IMR-90 (cell line): ENCODE measurements around the gene SCGB3A2. TPM values are rescaled to one million over a fixed set of nuclear protein-coding genes. Genes with fewer than 3 reads are reported as not detected.
A peak's percentile ranks its signal among the peaks of the same experiment; 100 is the strongest.

Experiments used
- ATAC-seq: fragments of 200-7000 bp; cut with Tn5 transposase; 2 replicates; pipeline ENCODE4 v1.9.1; 2020; ENCODE audit warnings: low read depth, mild to moderate bottlenecking, moderate library complexity
- BruUV-seq: library from RNA; stranded (reverse); fragments of 400-500 nt; replicated peaks from 2 replicates; lab custom pipeline; 2021; lab: Mats Ljungman, UMichigan
- CTCF ChIA-PET: fragments of 300-600 bp; formaldehyde crosslinking; extraction: SDS; loops from one replicate; lab custom pipeline; 2021; ENCODE audit warnings: antibody characterized with exemption; lab: Yijun Ruan, JAX
- POLR2A ChIA-PET: fragments of 300-600 bp; sonication (Branson Sonifier 250); formaldehyde crosslinking; loops from one replicate; lab custom pipeline; 2022; ENCODE audit warnings: antibody characterized with exemption; ENCODE audit not compliant: unreplicated experiment; lab: Charles Lee
- DNase-seq: peaks from one replicate; pipeline ENCODE4 v3.0.0; 2013
- H2AFZ ChIP-seq: replicated peaks from 2 replicates; pipeline ENCODE3; 2013; ENCODE audit warnings: low read length, mild to moderate bottlenecking; ENCODE audit not compliant: poor library complexity
- H2AK5ac ChIP-seq: 2 replicates; pipeline ENCODE4 v1.6.1; 2013; ENCODE audit warnings: low read depth, low read length, inconsistent platforms
- H2AK9ac ChIP-seq: replicated peaks from 2 replicates; pipeline ENCODE3; 2013; ENCODE audit warnings: mild to moderate bottlenecking, low read depth, low read length, moderate library complexity; ENCODE audit not compliant: poor library complexity
- H2BK120ac ChIP-seq: 2 replicates; pipeline ENCODE4 v1.6.1; 2013; ENCODE audit warnings: low read depth, low read length, inconsistent platforms
- H2BK15ac ChIP-seq: 3 replicates; pipeline ENCODE4 v1.6.1; 2013; ENCODE audit warnings: low read depth, low read length, inconsistent platforms
- H2BK20ac ChIP-seq: 2 replicates; pipeline ENCODE4 v1.6.1; 2013; ENCODE audit warnings: low read depth, mild to moderate bottlenecking, inconsistent platforms, low read length, moderate library complexity
- H2BK5ac ChIP-seq: 2 replicates; pipeline ENCODE4 v1.6.1; 2013; ENCODE audit warnings: mild to moderate bottlenecking, low read depth, low read length, inconsistent platforms; ENCODE audit not compliant: poor library complexity, severe bottlenecking
- H3K14ac ChIP-seq: replicated peaks from 2 replicates; pipeline ENCODE4 v1.6.1; 2013; ENCODE audit warnings: low read depth, low read length, inconsistent platforms
- H3K18ac ChIP-seq: 2 replicates; pipeline ENCODE4 v1.6.1; 2013; ENCODE audit warnings: low read depth, low read length, control low read depth
- H3K23ac ChIP-seq: 2 replicates; pipeline ENCODE4 v1.6.1; 2013; ENCODE audit warnings: low read depth, low read length, inconsistent platforms
- H3K27ac ChIP-seq: 2 replicates; pipeline ENCODE4 v1.5.1; 2013; ENCODE audit warnings: mild to moderate bottlenecking, control low read depth, low read length; ENCODE audit not compliant: insufficient read depth
- H3K27me3 ChIP-seq: 2 replicates; pipeline ENCODE4 v1.6.1; 2013; ENCODE audit warnings: low read length; ENCODE audit not compliant: control insufficient read depth, insufficient read depth
- H3K36me3 ChIP-seq: 2 replicates; pipeline ENCODE4 v1.6.1; 2013; ENCODE audit warnings: low read length, mixed read lengths; ENCODE audit not compliant: control insufficient read depth, insufficient read depth
- H3K4ac ChIP-seq: 2 replicates; pipeline ENCODE4 v1.6.1; 2013; ENCODE audit warnings: low read depth, low read length, inconsistent platforms
- H3K4me1 ChIP-seq: 2 replicates; pipeline ENCODE4 v1.6.1; 2013; ENCODE audit warnings: low read length, mixed read lengths; ENCODE audit not compliant: control insufficient read depth, insufficient read depth
- H3K4me2 ChIP-seq: 2 replicates; pipeline ENCODE4 v1.6.1; 2013; ENCODE audit warnings: low read depth, mild to moderate bottlenecking, control low read depth, low read length, moderate library complexity
- H3K4me3 ChIP-seq: 2 replicates; pipeline ENCODE4 v1.5.1; 2013; ENCODE audit warnings: low read depth, mild to moderate bottlenecking, control low read depth, low read length, moderate library complexity; ENCODE audit not compliant: insufficient read depth
- H3K56ac ChIP-seq: 2 replicates; pipeline ENCODE4 v1.6.1; 2013; ENCODE audit warnings: low read length, inconsistent platforms; ENCODE audit not compliant: insufficient read depth; ENCODE audit errors: extremely low read depth
- H3K79me1 ChIP-seq, 2 experiments: 2 replicates each; pipeline ENCODE4 v1.6.1; 2013; ENCODE audit warnings: low read length in 2 of 2, inconsistent platforms in 1 of 2, low read depth in 1 of 2
- H3K9ac ChIP-seq: 2 replicates; pipeline ENCODE4 v1.6.1; 2013; ENCODE audit warnings: low read depth, low read length, control low read depth
- H3K9me1 ChIP-seq: 2 replicates; pipeline ENCODE4 v1.6.1; 2013; ENCODE audit warnings: low read length, inconsistent platforms; ENCODE audit not compliant: insufficient read depth
- H3K9me3 ChIP-seq: 2 replicates; pipeline ENCODE4 v1.6.1; 2013; ENCODE audit warnings: low read length; ENCODE audit not compliant: control insufficient read depth, insufficient read depth
- H4K20me1 ChIP-seq: 2 replicates; pipeline ENCODE4 v1.6.1; 2013; ENCODE audit warnings: low read length, inconsistent platforms; ENCODE audit not compliant: insufficient read depth
- H4K5ac ChIP-seq: 2 replicates; pipeline ENCODE4 v1.6.1; 2013; ENCODE audit warnings: mild to moderate bottlenecking, low read depth, low read length, control low read depth
- H4K8ac ChIP-seq, 2 experiments: 2 replicates each; pipeline ENCODE4 v1.6.1; 2013; ENCODE audit warnings: low read depth in 2 of 2, low read length in 2 of 2, control low read depth in 1 of 2, inconsistent platforms in 1 of 2
- H4K91ac ChIP-seq: 2 replicates; pipeline ENCODE4 v1.6.1; 2013; ENCODE audit warnings: low read depth, low read length, inconsistent platforms; ENCODE audit not compliant: insufficient read depth
- BHLHE40 ChIP-seq: fragments of 150-350 bp; IDR thresholded peaks from 2 replicates; pipeline ENCODE4 v1.6.1; 2016; ENCODE audit warnings: mild to moderate bottlenecking, low read depth, low read length
- CEBPB ChIP-seq: IDR thresholded peaks from 2 replicates; pipeline ENCODE4 v1.6.1; 2012; ENCODE audit warnings: low read depth, low read length, improper control_type of control experiment
- CHD1 ChIP-seq: IDR thresholded peaks from 2 replicates; pipeline ENCODE4 v1.6.1; 2012; ENCODE audit warnings: low read depth, low read length, improper control_type of control experiment
- FOS ChIP-seq: fragments of 150-350 bp; IDR thresholded peaks from 2 replicates; pipeline ENCODE4 v1.6.1; 2016; ENCODE audit warnings: low read depth, low read length
- MAFK ChIP-seq: IDR thresholded peaks from 2 replicates; pipeline ENCODE4 v1.6.1; 2012; ENCODE audit warnings: low read depth, low read length, improper control_type of control experiment
- MAZ ChIP-seq: IDR thresholded peaks from 2 replicates; pipeline ENCODE4 v1.6.1; 2012; ENCODE audit warnings: low read depth, mild to moderate bottlenecking, low read length, improper control_type of control experiment, moderate library complexity, borderline replicate concordance
- MXI1 ChIP-seq: IDR thresholded peaks from 2 replicates; pipeline ENCODE4 v1.6.1; 2012; ENCODE audit warnings: low read depth, mild to moderate bottlenecking, low read length, moderate library complexity, borderline replicate concordance
- NFE2L2 ChIP-seq: fragments of 150-350 bp; IDR thresholded peaks from 2 replicates; pipeline ENCODE4 v1.6.1; 2016; ENCODE audit warnings: low read depth, mild to moderate bottlenecking, low read length
- POLR2A ChIP-seq: IDR thresholded peaks from 2 replicates; pipeline ENCODE4 v1.6.1; 2012; ENCODE audit warnings: mild to moderate bottlenecking, low read depth, low read length
- RAD21 ChIP-seq: IDR thresholded peaks from 2 replicates; pipeline ENCODE4 v1.6.1; 2012; ENCODE audit warnings: low read length, improper control_type of control experiment
- RCOR1 ChIP-seq: IDR thresholded peaks from 2 replicates; pipeline ENCODE4 v1.6.1; 2012; ENCODE audit warnings: mild to moderate bottlenecking, low read length, improper control_type of control experiment; ENCODE audit not compliant: insufficient replicate concordance
- RFX5 ChIP-seq: IDR thresholded peaks from 2 replicates; pipeline ENCODE4 v1.8.0; 2012; ENCODE audit warnings: low read depth, mild to moderate bottlenecking, low read length, moderate library complexity
- SMC3 ChIP-seq: fragments of 150-350 bp; IDR thresholded peaks from 2 replicates; pipeline ENCODE4 v1.6.1; 2016; ENCODE audit warnings: low read depth, mild to moderate bottlenecking, antibody characterized with exemption, low read length, moderate library complexity
- WGBS, 2 experiments: methylation state at CpG; one replicate each; pipeline versions ENCODE4 v1.1.5 to v1.1.7; 2013; ENCODE audit warnings: missing lambda C conversion rate in 2 of 2; ENCODE audit not compliant: insufficient read length in 1 of 2; ENCODE audit errors: extremely low coverage in 2 of 2; 5-methylcytosine and 5-hydroxymethylcytosine counted together
- dilution Hi-C: fragments of 300-500 bp; cut with HindIII; formaldehyde crosslinking; loops from one replicate; pipeline ENCODE4 v1.14.3; 2018; ENCODE audit warnings: low sequenced_read_pairs; ENCODE audit not compliant: unreplicated experiment
- in situ Hi-C: fragments of 300-500 bp; cut with MboI; formaldehyde crosslinking; loops from 3 replicates; pipeline ENCODE4 v1.14.3; 2019; ENCODE audit warnings: low sequenced_read_pairs, inconsistent platforms, mixed read lengths
- intact Hi-C: fragments of 100-400 bp; cut with micrococcal nuclease; formaldehyde crosslinking; loops from 2 replicates; pipeline ENCODE4 v1.10.0; 2022
- polyA plus RNA-seq, 3 experiments: library from polyadenylated mRNA; depleted of rRNA; stranded (reverse); fragments of >200 nt; gene quantifications; 2 replicates each; pipeline ENCODE4 v1.2.3, GENCODE V29; 2012; ENCODE audit warnings: low replicate concordance in 1 of 3
- total RNA-seq: library from RNA; depleted of rRNA; stranded (reverse); fragments of >200 nt; gene quantifications from 2 replicates; pipeline ENCODE4 v1.2.3, GENCODE V29; 2012
- TF ChIP-seq, protein P1 (sequence below): conservative IDR thresholded peaks from 2 replicates; pipeline ENCODE4 v1.5.1; 2012; ENCODE audit warnings: mild to moderate bottlenecking, low read depth, low read length, improper control_type of control experiment
- TF ChIP-seq, protein P2 (sequence below): fragments of 150-350 bp; IDR thresholded peaks from 2 replicates; pipeline ENCODE4 v1.6.1; 2017; ENCODE audit warnings: mild to moderate bottlenecking, antibody characterized with exemption, low read length, low read depth
- TF ChIP-seq, protein P3 (sequence below): fragments of 150-350 bp; IDR thresholded peaks from 2 replicates; pipeline ENCODE4 v1.6.1; 2016; ENCODE audit warnings: low read depth, mild to moderate bottlenecking, low read length, moderate library complexity, borderline replicate concordance

SCGB3A2 gene
- total and polyA plus RNA-seq, 2 of the 4 experiments (the other 2 are of a cell fraction): not detected

DNA sequence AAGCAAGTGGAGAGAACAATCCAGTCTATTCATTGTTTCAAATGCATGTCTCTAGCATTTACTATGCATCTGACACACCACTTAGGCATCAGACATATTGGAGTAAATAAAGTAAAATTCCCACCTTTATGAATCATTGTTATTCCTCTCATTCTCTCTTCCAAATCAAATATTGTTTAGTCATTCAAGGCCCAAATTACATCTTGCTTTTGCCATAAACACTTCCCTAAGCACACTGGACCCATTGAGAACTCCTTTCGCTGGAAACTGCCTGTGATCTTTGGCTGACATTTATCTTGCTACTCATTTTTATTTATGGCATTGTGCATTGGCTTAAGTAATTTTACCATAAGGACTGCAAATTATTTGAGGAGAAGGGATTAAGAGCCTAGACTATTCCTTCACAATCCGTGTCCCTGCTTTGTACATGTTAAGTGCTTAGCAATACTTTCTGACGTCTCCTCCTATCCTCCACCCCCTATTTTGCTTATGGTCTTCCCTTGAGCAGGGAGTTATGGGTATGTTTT, 20.4 kb downstream of the SCGB3A2 start:
- POLR2A ChIA-PET: no interaction called here
- WGBS, 2 experiments: no CpG with 5 or more reads among the region's 3 CpGs
- no peak overlapping the region for H4K91ac ChIP-seq
- H4K20me1 ChIP-seq: no peaks in the 10 kb centered on the region
- H2AFZ ChIP-seq: no peak overlapping the region
- no peak overlapping the region for H4K5ac ChIP-seq
- no peak overlapping the region for H4K8ac ChIP-seq
- no peak overlapping the region for H2AK9ac ChIP-seq
- no peak overlapping the region for H3K56ac ChIP-seq
- H2BK15ac ChIP-seq: no peak overlapping the region
- DNase-seq: peak; percentile 12
- intact Hi-C loops (no loop called here), in situ Hi-C loops (no loop called here), dilution Hi-C loops (no loop called here)
- no peaks in the 10 kb centered on the region for H3K36me3 ChIP-seq
- no peak overlapping the region for H3K4me2 ChIP-seq
- H3K27me3 ChIP-seq: no peaks in the 10 kb centered on the region
- no peak overlapping the region for H3K4me3 ChIP-seq
- peaks cover 2% of the 10 kb centered on the region; the same call in 1 of the 2 replicates for H3K4me1 ChIP-seq
- no peak overlapping the region for H3K4ac ChIP-seq
- H3K9ac ChIP-seq: no peak overlapping the region
- H3K14ac ChIP-seq: no peak overlapping the region
- ATAC-seq: no peak
- BruUV-seq: no TSS peak
- no peaks in the 10 kb centered on the region for H3K79me1 ChIP-seq
- H3K23ac ChIP-seq: no peak overlapping the region
- H3K9me3 ChIP-seq: no peaks in the 10 kb centered on the region
- H3K18ac ChIP-seq: no peak overlapping the region; the same call in 1 of the 2 replicates
- H2AK5ac ChIP-seq: no peak overlapping the region
- CTCF ChIA-PET: no interaction called here
- TF ChIP-seq FOS: no peak
- no peak for TF ChIP-seq MAZ
- TF ChIP-seq MAFK: no peak
- TF ChIP-seq, protein P1, sequence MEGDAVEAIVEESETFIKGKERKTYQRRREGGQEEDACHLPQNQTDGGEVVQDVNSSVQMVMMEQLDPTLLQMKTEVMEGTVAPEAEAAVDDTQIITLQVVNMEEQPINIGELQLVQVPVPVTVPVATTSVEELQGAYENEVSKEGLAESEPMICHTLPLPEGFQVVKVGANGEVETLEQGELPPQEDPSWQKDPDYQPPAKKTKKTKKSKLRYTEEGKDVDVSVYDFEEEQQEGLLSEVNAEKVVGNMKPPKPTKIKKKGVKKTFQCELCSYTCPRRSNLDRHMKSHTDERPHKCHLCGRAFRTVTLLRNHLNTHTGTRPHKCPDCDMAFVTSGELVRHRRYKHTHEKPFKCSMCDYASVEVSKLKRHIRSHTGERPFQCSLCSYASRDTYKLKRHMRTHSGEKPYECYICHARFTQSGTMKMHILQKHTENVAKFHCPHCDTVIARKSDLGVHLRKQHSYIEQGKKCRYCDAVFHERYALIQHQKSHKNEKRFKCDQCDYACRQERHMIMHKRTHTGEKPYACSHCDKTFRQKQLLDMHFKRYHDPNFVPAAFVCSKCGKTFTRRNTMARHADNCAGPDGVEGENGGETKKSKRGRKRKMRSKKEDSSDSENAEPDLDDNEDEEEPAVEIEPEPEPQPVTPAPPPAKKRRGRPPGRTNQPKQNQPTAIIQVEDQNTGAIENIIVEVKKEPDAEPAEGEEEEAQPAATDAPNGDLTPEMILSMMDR: no peak
- TF ChIP-seq BHLHE40: no peak
- TF ChIP-seq RCOR1: no peak
- no peak for TF ChIP-seq CEBPB
- TF ChIP-seq, protein P2, sequence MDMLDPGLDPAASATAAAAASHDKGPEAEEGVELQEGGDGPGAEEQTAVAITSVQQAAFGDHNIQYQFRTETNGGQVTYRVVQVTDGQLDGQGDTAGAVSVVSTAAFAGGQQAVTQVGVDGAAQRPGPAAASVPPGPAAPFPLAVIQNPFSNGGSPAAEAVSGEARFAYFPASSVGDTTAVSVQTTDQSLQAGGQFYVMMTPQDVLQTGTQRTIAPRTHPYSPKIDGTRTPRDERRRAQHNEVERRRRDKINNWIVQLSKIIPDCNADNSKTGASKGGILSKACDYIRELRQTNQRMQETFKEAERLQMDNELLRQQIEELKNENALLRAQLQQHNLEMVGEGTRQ: no peak
- TF ChIP-seq RFX5: no peak
- TF ChIP-seq, protein P3, sequence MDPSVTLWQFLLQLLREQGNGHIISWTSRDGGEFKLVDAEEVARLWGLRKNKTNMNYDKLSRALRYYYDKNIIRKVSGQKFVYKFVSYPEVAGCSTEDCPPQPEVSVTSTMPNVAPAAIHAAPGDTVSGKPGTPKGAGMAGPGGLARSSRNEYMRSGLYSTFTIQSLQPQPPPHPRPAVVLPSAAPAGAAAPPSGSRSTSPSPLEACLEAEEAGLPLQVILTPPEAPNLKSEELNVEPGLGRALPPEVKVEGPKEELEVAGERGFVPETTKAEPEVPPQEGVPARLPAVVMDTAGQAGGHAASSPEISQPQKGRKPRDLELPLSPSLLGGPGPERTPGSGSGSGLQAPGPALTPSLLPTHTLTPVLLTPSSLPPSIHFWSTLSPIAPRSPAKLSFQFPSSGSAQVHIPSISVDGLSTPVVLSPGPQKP: no peak
- TF ChIP-seq CHD1: no peak
- TF ChIP-seq POLR2A: no peak
- TF ChIP-seq NFE2L2: no peak
- TF ChIP-seq SMC3: no peak
- no peak for TF ChIP-seq MXI1
- TF ChIP-seq RAD21: no peak
- H2BK5ac ChIP-seq: no peak overlapping the region
- H3K27ac ChIP-seq: no peak overlapping the region
- no peaks in the 10 kb centered on the region for H3K9me1 ChIP-seq
- H2BK120ac ChIP-seq: no peak overlapping the region
- no peak overlapping the region for H2BK20ac ChIP-seq
